PFSK-1 (cell line): ENCODE results near the gene ARID4B.

Experiments
- FOXP2 ChIP-seq: optimal IDR thresholded peaks from 2 replicates; pipeline ENCODE3; 2011; ENCODE audit warnings: borderline replicate concordance, control low read depth, inconsistent platforms; ENCODE audit not compliant: insufficient read depth; ENCODE audit errors: extremely low read length, extremely low read depth
- POLR2AphosphoS5 ChIP-seq: IDR thresholded peaks from 2 replicates; pipeline ENCODE4 v1.6.1; 2012; ENCODE audit warnings: low read depth, mild to moderate bottlenecking, control low read depth, low read length, moderate library complexity
- REST ChIP-seq, 2 experiments: IDR thresholded peaks; 2 replicates each; pipeline versions ENCODE4 v1.6.1 to v1.8.0; 2011 to 2012; ENCODE audit warnings: low read depth in 2 of 2, low read length in 2 of 2, control low read depth in 1 of 2, inconsistent platforms in 1 of 2, mild to moderate bottlenecking in 1 of 2, moderate library complexity in 1 of 2; ENCODE audit not compliant: insufficient read depth in 1 of 2
- SIN3A ChIP-seq: IDR thresholded peaks from 2 replicates; pipeline ENCODE4 v1.6.1; 2012; ENCODE audit warnings: mild to moderate bottlenecking, low read length, moderate library complexity, borderline replicate concordance; ENCODE audit not compliant: insufficient read depth
- TAF1 ChIP-seq: IDR thresholded peaks from 2 replicates; pipeline ENCODE4 v1.6.1; 2012; ENCODE audit warnings: low read length, control low read depth, borderline replicate concordance; ENCODE audit not compliant: insufficient read depth

Gene ARID4B

GRCh38 chr1:235157150-235157549, 170.8 kb downstream of the ARID4B start:
- TF ChIP-seq FOXP2 (no peak), TAF1 (no peak), SIN3A (no peak), POLR2AphosphoS5 (no peak), REST (IDR thresholded peaks at IDR 0.05; ENCODE audit: insufficient read depth in 1 of 2, low read depth in 2 of 2, low read length in 2 of 2) (no peak)

GRCh38 chr1:235156740-235157139, 171.2 kb downstream of the ARID4B start:
- no peak for TF ChIP-seq FOXP2
- TF ChIP-seq REST (IDR thresholded peaks at IDR 0.05; ENCODE audit: insufficient read depth in 1 of 2, low read depth in 2 of 2, low read length in 2 of 2) = no peak
- no peak for TF ChIP-seq POLR2AphosphoS5
- no peak for TF ChIP-seq SIN3A
- TF ChIP-seq TAF1 = no peak

GRCh38 chr1:235156265-235156664, 171.7 kb downstream of the ARID4B start:
- no peak for TF ChIP-seq FOXP2
- no peak for TF ChIP-seq TAF1
- TF ChIP-seq SIN3A = no peak
- no peak for TF ChIP-seq REST (IDR thresholded peaks at IDR 0.05; ENCODE audit: insufficient read depth in 1 of 2, low read depth in 2 of 2, low read length in 2 of 2)
- no peak for TF ChIP-seq POLR2AphosphoS5

GRCh38 chr1:235152235-235152634, 175.7 kb downstream of the ARID4B start:
- TF ChIP-seq FOXP2 (no peak), POLR2AphosphoS5 (no peak), SIN3A (no peak), TAF1 (no peak), REST (IDR thresholded peaks at IDR 0.05; ENCODE audit: insufficient read depth in 1 of 2, low read depth in 2 of 2, low read length in 2 of 2) (no peak)

GRCh38 chr1:235151033-235151432, 176.9 kb downstream of the ARID4B start:
- no peak for TF ChIP-seq POLR2AphosphoS5
- TF ChIP-seq TAF1 = no peak
- TF ChIP-seq SIN3A = no peak
- no peak for TF ChIP-seq REST (IDR thresholded peaks at IDR 0.05; ENCODE audit: insufficient read depth in 1 of 2, low read depth in 2 of 2, low read length in 2 of 2)
- TF ChIP-seq FOXP2 = no peak
